Activated naive CD4-positive, alpha-beta T cell treated with anti-CD3 and anti-CD28 coated beads for 36 hours (primary cell): ENCODE results near the gene ARMC12. TPM values are rescaled to one million over a fixed set of nuclear protein-coding genes. Genes with fewer than 3 reads are reported as not detected.
"Not testable (repeated sequence)": the region's sequence is repeated elsewhere in the genome, so short reads cannot be mapped to it uniquely, and the experiment has no call there.

Experiments used
- CTCF ChIA-PET: fragments of 350-600 bp; sonication (Branson Sonifier 250); formaldehyde crosslinking; loops from one replicate; lab custom pipeline; 2021; ENCODE audit warnings: antibody characterized with exemption; lab: Charles Lee
- DNase-seq: peaks from one replicate; pipeline ENCODE4 v3.0.0-alpha.2; 2020
- H3K27ac Mint-ChIP-seq: one replicate; pipeline ENCODE4 v1.8.0; 2021; ENCODE audit warnings: mild to moderate bottlenecking, mixed read lengths
- H3K27me3 Mint-ChIP-seq: one replicate; pipeline ENCODE4 v1.8.0; 2021; ENCODE audit warnings: low read depth, mixed read lengths
- H3K36me3 Mint-ChIP-seq: one replicate; pipeline ENCODE4 v1.8.0; 2021; ENCODE audit warnings: low read depth, mixed read lengths
- H3K4me1 Mint-ChIP-seq: one replicate; pipeline ENCODE4 v1.8.0; 2021; ENCODE audit warnings: low read depth, mixed read lengths
- H3K4me3 Mint-ChIP-seq: one replicate; pipeline ENCODE4 v1.8.0; 2021; ENCODE audit warnings: mild to moderate bottlenecking, moderate library complexity, mixed read lengths
- H3K9me3 Mint-ChIP-seq: one replicate; pipeline ENCODE4 v1.8.0; 2021; ENCODE audit warnings: mixed read lengths
- intact Hi-C: fragments of 100-400 bp; cut with micrococcal nuclease; formaldehyde crosslinking; loops from one replicate; pipeline ENCODE4 v1.15.1; 2023
- total RNA-seq, 2 experiments: library from RNA; stranded (reverse); gene quantifications; one replicate each; pipeline ENCODE4 v1.2.3, GENCODE V29; 2021

ARMC12 gene
- total RNA-seq, 2 experiments from 2014 or later, result 3.1 to 3.9 TPM

DNA sequence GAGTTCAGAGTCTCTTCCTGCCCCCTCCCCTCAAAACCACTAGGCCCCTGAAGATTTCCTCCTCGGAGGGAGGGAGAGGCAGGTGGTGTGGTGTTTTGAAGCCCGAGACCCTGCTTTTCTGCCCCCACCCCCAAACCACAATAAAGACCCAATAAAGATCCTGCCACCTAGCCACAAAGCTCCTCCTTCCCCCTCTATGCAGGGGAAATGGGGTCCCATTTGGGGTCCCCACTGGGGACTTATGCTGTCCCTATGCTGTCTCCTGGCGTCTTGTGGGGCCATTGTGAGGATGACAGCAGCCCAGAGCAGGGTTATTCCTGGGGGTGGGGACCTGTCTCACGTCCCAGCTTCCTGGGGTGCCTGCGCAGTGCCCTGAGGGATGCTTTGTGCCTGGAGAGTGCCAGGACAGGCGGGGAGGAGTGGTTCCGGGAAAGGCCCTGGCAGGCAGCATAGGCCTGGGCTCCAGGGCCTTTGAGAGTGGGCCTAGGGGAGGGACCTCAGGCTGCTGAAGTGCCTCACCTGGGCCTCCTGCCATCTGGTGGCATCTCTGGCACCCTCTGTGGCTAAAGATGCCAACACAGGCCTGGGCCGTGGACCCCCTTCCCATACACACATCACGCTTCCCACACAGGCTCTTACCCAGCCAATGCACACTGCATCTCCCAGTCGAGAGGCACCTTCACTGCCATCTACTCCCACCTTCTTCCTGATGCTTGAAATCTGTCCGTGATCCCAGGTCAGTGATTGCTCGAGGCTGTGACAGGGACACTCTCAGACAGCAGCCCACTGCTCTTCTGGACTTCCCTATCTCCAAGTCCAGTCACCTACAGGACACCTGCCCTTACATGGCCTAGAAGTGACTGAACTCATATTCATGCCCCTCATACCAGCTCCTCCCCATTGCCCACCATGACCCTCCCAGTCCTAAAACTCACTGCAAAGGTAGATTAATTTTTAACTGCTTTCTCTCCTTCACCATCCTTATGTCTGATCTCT lies 7.9 kb upstream of the ARMC12 start:
- no peaks in the 10 kb centered on the region for H3K27me3 Mint-ChIP-seq

DNA sequence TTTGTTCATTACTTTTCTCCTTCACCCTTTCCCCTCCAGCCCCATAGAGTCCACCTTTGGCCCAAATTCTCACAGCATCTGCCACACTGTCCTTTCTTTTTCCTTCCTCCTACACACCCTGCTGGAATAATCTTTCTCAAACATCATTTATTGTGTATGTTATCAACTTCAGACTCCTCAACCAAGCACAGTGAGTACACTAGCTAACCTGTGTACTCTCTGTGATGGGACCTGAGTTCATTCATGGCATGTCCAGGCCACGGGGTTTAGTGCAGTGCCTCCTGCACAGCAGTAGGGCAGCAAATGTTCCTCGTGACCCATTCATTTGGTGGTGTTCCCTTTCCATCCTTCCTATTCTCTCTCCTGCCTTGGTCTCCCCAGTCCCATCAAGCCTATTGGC lies 7.1 kb upstream of the ARMC12 start:
- H3K9me3 Mint-ChIP-seq, result no peaks in the 10 kb centered on the region
- H3K27me3 Mint-ChIP-seq, result no peaks in the 10 kb centered on the region
- no peak for DNase-seq
- H3K36me3 Mint-ChIP-seq, result no peaks in the 10 kb centered on the region
- peaks cover 83% of the 10 kb centered on the region for H3K4me1 Mint-ChIP-seq
- no peak overlapping the region for H3K4me3 Mint-ChIP-seq
- intact Hi-C loops, result loop anchor here (2.0 kb wide), 1 partner anchor 129 kb away; no protein-coding TSS in a partner anchor
- CTCF ChIA-PET, result interaction anchor here (0.6 to 1.2 kb wide), 3 partner anchors 39 to 61 kb away, joined by 3 read pairs; no protein-coding TSS in a partner anchor
- peak overlapping the region; percentile 22 for H3K27ac Mint-ChIP-seq

More for the DNA sequence above, 7.9 kb upstream of the ARMC12 start:
- DNase-seq, result peak; percentile 71
- H3K4me1 Mint-ChIP-seq, result peaks cover 83% of the 10 kb centered on the region
- H3K4me3 Mint-ChIP-seq, result peak overlapping the region; percentile 61
- H3K9me3 Mint-ChIP-seq, result no peaks in the 10 kb centered on the region
- intact Hi-C loops, result loop anchor here (1.0 to 2.0 kb wide), 3 partner anchors 10 to 128 kb away; no protein-coding TSS in a partner anchor
- CTCF ChIA-PET, result interaction anchor here (0.6 to 1.7 kb wide), 9 partner anchors 8 to 161 kb away, joined by 3 to 5 read pairs (median 3); partner anchors contain the start of gene ARMC12
- peak overlapping the region; percentile 91 for H3K27ac Mint-ChIP-seq
- H3K36me3 Mint-ChIP-seq, result no peaks in the 10 kb centered on the region

DNA sequence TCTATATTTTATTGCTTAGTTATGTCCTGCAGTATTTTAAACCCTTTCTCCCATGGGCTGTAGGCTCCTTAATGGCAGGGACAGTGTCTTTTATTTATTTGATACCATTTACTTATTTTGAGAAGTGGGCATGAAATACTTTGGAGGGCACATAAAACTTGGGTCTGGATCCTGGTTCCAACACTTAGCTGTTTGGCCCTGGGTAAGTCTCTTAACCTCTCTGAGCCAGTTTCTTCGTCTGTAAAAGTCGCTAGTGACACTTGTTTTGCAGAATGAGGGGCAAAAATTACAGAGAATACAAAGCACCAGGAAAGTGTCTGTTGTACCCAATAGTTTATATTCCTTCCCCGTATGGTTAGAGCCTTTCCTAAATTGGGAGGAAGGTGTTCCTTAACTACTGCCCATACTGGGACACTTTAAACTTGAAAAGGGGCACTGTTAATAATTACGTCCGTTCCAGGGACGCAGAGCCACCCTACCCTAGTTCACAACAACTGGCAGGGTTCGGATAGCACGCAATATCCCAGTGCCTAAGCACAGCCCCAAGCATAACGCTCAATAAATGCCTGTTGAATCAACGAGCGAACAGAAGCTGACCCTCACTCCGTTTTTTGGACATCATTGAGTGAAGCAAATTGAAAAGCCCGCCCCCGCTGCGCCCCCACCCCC lies 6.0 kb upstream of the ARMC12 start:
- DNase-seq, result no peak
- CTCF ChIA-PET, result interaction anchor here (0.6 to 1.6 kb wide), 5 partner anchors 40 to 180 kb away, joined by 3 to 5 read pairs (median 3); no protein-coding TSS in a partner anchor
- no peaks in the 10 kb centered on the region for H3K27me3 Mint-ChIP-seq
- peaks cover 83% of the 10 kb centered on the region for H3K4me1 Mint-ChIP-seq
- H3K4me3 Mint-ChIP-seq, result peak overlapping the region; percentile 78
- H3K36me3 Mint-ChIP-seq, result no peaks in the 10 kb centered on the region
- intact Hi-C loops, result no loop called here
- H3K9me3 Mint-ChIP-seq, result no peaks in the 10 kb centered on the region
- H3K27ac Mint-ChIP-seq, result peak overlapping the region; percentile 87

DNA sequence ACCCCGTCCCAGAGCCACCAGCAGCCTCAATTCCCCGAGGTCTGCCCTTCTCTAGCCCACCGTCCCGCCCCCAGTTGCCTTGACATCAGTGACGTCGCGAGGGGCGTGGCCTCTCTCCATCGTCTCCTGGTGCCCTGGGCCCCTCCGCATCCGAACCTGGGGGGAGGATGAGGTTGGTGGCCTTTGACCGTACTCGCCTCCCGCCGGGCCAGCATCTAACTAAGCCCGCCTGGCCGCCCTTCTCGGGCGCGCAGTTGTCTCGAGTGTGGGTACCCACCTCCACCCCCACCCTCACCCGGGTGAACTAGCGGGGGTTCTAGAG lies 5.5 kb upstream of the ARMC12 start:
- intact Hi-C loops, result no loop called here
- H3K27ac Mint-ChIP-seq, result peak overlapping the region; percentile 87
- H3K4me1 Mint-ChIP-seq, result peaks cover 82% of the 10 kb centered on the region

DNA sequence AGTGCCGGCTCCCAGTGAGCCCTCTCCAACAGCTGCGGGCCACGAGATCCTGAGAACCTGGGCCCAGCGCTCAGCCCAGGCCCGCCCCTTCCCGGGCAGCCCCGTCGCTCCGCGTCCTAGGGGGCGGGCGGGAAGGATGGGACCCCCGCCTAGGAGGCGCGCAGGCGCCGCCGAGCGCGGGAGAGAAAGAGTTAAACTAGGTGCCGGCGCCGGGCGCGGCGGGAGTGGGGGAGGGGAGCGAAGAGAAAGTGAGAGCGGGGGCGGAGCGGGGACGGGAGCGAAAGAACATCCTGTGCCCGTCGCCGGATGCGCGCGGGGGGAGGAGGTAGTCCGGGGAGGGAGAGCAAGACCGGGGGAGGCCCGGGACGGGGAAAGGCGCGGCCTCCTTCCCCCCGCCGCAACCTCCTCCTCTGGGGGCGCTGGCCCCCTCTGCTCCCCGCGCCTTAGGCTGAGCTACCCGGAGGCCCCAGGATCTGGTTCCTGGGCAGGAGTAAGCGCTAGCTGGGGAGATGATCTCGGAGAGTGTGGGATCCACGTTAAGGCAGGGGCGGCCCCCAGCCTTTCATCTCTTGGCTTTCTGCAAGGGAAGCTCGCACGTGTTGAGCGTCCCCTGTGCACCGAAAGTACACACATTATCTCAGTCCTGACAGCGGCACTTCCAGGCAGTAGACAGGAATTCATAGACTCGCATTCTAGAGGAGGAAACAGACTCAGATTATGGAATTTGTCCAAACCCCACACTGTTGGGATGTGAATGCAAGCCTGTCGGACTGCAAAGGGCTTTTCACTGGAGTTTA lies 4.9 kb upstream of the ARMC12 start:
- H3K4me3 Mint-ChIP-seq, result peak overlapping the region; percentile 78
- no peaks in the 10 kb centered on the region for H3K27me3 Mint-ChIP-seq
- peak overlapping the region; percentile 87 for H3K27ac Mint-ChIP-seq
- peaks cover 78% of the 10 kb centered on the region for H3K4me1 Mint-ChIP-seq
- no peaks in the 10 kb centered on the region for H3K36me3 Mint-ChIP-seq
- CTCF ChIA-PET, result interaction anchor here (0.6 to 3.2 kb wide), 11 partner anchors 45 to 209 kb away, joined by 3 to 18 read pairs (median 4); no protein-coding TSS in a partner anchor
- no peaks in the 10 kb centered on the region for H3K9me3 Mint-ChIP-seq
- peak; percentile 98 for DNase-seq
- intact Hi-C loops, result loop anchor here (1.0 kb wide), 6 partner anchors 13 to 209 kb away; no protein-coding TSS in a partner anchor

More for the DNA sequence above, 5.5 kb upstream of the ARMC12 start:
- no peaks in the 10 kb centered on the region for H3K9me3 Mint-ChIP-seq
- no peaks in the 10 kb centered on the region for H3K36me3 Mint-ChIP-seq
- CTCF ChIA-PET, result interaction anchor here (1.0 to 3.2 kb wide), 5 partner anchors 62 to 180 kb away, joined by 3 to 17 read pairs (median 5); no protein-coding TSS in a partner anchor
- peak; percentile 96 for DNase-seq
- H3K4me3 Mint-ChIP-seq, result peak overlapping the region; percentile 78
- no peaks in the 10 kb centered on the region for H3K27me3 Mint-ChIP-seq

DNA sequence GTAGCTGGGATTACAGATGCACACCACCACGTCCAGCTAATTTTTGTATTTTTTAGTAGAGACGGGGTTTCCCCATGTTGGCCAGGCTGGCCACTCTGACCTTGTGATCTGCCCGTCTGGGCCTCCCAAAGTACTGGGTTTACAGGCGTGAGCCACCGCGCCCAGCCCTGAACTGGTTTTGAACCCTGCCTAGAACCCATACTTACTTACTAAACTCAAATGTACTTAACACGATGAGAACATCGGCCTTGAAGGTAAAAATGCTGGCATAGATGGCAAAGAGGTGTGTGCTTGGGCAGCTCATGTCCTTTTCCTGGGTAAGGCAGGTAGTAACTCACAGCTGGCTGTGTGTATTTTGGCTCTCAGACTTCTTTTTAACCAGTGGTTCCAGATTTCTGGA lies 3.2 kb upstream of the ARMC12 start:
- no peak overlapping the region for H3K27ac Mint-ChIP-seq
- no peaks in the 10 kb centered on the region for H3K9me3 Mint-ChIP-seq
- H3K27me3 Mint-ChIP-seq, result no peaks in the 10 kb centered on the region
- CTCF ChIA-PET, result interaction anchor here (0.6 to 3.2 kb wide), 17 partner anchors 14 to 211 kb away, joined by 3 to 18 read pairs (median 5); no protein-coding TSS in a partner anchor
- no peaks in the 10 kb centered on the region for H3K36me3 Mint-ChIP-seq
- intact Hi-C loops, result no loop called here
- H3K4me3 Mint-ChIP-seq, result no peak overlapping the region
- H3K4me1 Mint-ChIP-seq, result peaks cover 74% of the 10 kb centered on the region
- DNase-seq, result no peak

DNA sequence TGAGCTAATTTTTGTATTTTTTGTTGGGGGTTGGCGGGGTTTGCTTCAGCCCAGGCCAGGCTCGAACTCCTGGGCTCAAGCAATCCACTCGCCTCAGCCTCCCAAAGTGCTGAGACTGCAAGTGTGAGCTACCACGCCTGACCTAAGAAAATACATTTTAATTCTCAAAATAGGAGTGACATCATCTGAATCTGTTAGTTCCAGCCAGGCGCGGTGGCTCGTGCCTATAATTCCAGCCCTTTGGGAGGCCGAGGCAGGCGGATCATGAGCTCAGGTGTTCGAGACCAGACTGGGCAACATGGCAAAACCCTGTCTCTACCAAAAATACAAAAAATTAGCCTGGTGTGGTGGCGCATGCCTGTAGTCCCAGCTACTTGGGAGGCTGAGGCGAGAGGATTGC lies 2.5 kb upstream of the ARMC12 start:
- peaks cover 68% of the 10 kb centered on the region for H3K4me1 Mint-ChIP-seq
- H3K27ac Mint-ChIP-seq, H3K27me3 Mint-ChIP-seq, intact Hi-C loops, DNase-seq, H3K9me3 Mint-ChIP-seq, H3K36me3 Mint-ChIP-seq, H3K4me3 Mint-ChIP-seq: not testable (repeated sequence)
- CTCF ChIA-PET, result interaction anchor here (0.6 to 3.5 kb wide), 15 partner anchors 48 to 261 kb away, joined by 3 to 18 read pairs (median 7); no protein-coding TSS in a partner anchor

DNA sequence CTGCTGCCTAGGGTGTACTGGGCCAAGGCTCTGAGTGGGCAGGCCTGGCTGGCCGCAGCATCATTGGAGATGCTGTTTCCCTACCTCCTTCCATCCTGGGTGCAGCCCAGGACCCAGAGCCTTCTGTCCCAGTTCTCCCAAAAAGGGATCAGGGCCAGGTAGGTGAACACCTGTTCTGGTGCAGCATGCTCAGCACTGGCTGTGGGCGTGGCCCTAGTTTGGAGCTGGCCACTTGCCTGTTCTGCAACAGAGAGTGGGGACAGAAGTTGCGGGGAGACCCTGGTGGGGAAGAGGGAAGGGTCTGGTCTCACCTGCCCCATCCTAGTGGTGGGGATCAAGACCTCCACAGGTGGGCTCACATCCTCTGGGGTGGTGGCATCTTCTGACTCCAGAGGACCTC lies 1.4 kb upstream of the ARMC12 start:
- no peaks in the 10 kb centered on the region for H3K36me3 Mint-ChIP-seq
- intact Hi-C loops, result loop anchor here (5.0 kb wide), 1 partner anchor 268 kb away; the partner anchor contains the start of gene RPL10A
- H3K9me3 Mint-ChIP-seq, result no peaks in the 10 kb centered on the region
- CTCF ChIA-PET, result interaction anchor here (0.6 to 6.1 kb wide), 22 partner anchors 9 to 317 kb away, joined by 3 to 207 read pairs (median 16); no protein-coding TSS in a partner anchor
- H3K27ac Mint-ChIP-seq, result no peak overlapping the region
- DNase-seq, result no peak
- H3K4me3 Mint-ChIP-seq, result no peak overlapping the region
- H3K4me1 Mint-ChIP-seq, result peaks cover 58% of the 10 kb centered on the region
- H3K27me3 Mint-ChIP-seq, result no peaks in the 10 kb centered on the region

DNA sequence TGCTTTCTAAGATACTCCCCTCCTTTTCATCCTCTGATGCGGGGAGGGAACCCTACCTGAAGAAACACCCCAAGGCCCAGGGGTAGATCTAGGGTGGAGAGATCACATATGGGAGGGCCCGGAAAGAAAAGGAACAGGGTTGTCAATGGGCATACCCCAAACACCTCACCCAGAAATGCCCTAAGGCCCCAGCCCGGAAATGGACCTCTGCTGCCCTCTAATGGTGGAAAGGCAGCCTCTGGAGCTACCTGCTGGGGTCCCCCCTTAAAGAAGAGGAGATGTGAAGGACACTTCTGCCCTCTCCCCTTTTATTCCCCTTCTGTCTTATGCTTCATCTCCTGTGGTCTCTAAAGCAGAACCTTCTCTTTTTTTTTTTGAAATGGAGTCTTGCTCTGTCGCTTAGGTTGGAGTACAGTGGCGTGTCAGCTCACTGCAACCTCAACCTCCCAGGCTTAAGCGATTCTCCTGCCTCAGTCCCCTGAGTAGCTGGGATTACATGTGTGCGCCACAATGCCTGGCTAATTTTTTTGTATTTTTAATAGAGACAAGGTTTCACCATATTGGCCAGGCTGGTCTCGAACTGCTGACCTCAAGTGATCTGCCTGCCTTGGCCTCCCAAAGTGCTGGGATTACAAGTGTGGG lies 458 bp upstream of the ARMC12 start:
- DNase-seq, result peak; percentile 93

DNA sequence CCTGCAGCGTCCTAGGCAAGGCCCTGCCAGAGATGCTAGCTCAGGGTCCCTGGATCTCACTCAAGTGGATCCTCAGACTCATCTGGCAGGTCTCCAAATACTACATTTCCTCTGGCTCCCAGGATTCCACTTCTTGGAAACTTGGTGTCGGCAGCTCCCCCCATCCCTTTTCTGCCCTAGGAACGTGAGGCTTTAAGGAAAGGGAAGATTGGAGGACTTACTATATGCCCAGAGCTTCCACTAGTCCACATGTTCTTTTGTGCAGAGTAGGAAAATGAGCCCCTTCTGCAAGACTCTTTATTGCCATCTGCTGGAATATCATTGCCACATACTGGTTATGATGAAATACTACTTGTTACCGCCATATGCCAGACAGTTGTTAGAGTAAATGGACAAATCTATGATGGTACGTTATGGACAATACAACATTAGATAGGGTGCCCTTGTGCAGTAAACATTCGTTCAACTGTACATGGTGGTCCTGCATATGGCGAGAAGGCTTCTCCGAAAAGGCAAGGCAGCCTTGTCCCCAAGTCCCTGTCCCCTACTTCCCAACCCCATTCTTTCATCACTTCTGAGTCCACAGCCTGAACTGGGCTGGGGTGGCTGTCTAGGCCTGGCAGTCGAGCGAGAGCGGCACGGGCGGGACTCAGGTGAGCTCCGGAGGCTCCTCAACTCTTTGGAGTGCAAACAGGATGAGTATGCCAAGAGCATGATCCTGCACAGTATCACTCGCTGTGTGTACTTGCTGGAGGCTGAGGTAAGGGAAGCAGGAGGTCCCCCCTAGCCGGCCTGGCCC lies 780 bp downstream of the ARMC12 start:
- no peak for DNase-seq
- Mint-ChIP-seq H3K9me3 (no peaks in the 10 kb centered on the region), H3K27me3 (no peaks in the 10 kb centered on the region), H3K4me1 (peaks cover 47% of the 10 kb centered on the region), H3K4me3 (peak overlapping the region; percentile 29), H3K36me3 (no peaks in the 10 kb centered on the region), H3K27ac (peak overlapping the region; percentile 77)
- intact Hi-C loops, result loop anchor here (1.0 to 5.0 kb wide), 7 partner anchors 49 to 440 kb away; partner anchors contain the start of genes DEF6, FKBP5, PPARD and RPL10A
- CTCF ChIA-PET, result interaction anchor here (0.5 to 6.1 kb wide), 48 partner anchors 9 to 505 kb away, joined by 3 to 207 read pairs (median 5); partner anchors contain the start of gene TEAD3

More for the DNA sequence above, 458 bp upstream of the ARMC12 start:
- Mint-ChIP-seq H3K27ac (no peak overlapping the region), H3K27me3 (no peaks in the 10 kb centered on the region), H3K36me3 (no peaks in the 10 kb centered on the region), H3K4me3 (no peak overlapping the region), H3K9me3 (no peaks in the 10 kb centered on the region), H3K4me1 (peaks cover 52% of the 10 kb centered on the region)
- CTCF ChIA-PET, result interaction anchor here (0.6 to 6.1 kb wide), 51 partner anchors 10 to 395 kb away, joined by 3 to 207 read pairs (median 5); partner anchors contain the start of gene TEAD3
- intact Hi-C loops, result loop anchor here (1.0 to 5.0 kb wide), 5 partner anchors 48 to 394 kb away; partner anchors contain the start of genes FKBP5, PPARD and RPL10A
